ENCODE measurements around the gene TSPAN4. TPM values are rescaled to one million over a fixed set of nuclear protein-coding genes. Genes with fewer than 3 reads are reported as not detected.

TSPAN4 gene
- total and polyA plus RNA-seq, 10 of the 15 experiments (the other 5 are each of a cell fraction or from before 2014, with no cell fraction given): 0.37 to 14.0 (median 8.5) TPM; not detected in 1

- RAD21 ChIA-PET (ENCODE audit: unreplicated experiment): no interaction called here
- no peak overlapping the region for H2AFZ ChIP-seq (ENCODE audit: control insufficient read depth, low read depth, low read length)
- H3K4me2 ChIP-seq (ENCODE audit: control insufficient read depth, insufficient read depth): no peak overlapping the region
- no TSS peak for BruUV-seq (replicated peaks)
- DNase-seq (ENCODE audit: low read depth, low spot score) (no peak), ATAC-seq (no peak), FAIRE-seq (no peak)
- TF ChIP-seq CBFB (IDR thresholded peaks at IDR 0.05; ENCODE audit: low read depth): no peak
- no peaks in the 10 kb centered on the region for H3K36me3 ChIP-seq (ENCODE audit: control insufficient read depth in 2 of 2, insufficient read depth in 2 of 2, low read length in 1 of 2)
- WGBS (ENCODE audit: insufficient coverage, insufficient replicate concordance, low lambda C conversion rate, missing lambda C conversion rate): 32% methylated on average over 21 of the region's 21 CpGs
- in situ Hi-C loops (cut with MboI): no loop called here
- CTCF ChIA-PET: no interaction called here
- no peaks in the 10 kb centered on the region for H4K20me1 ChIP-seq (ENCODE audit: control insufficient read depth, insufficient read depth)
- H3K79me2 ChIP-seq (ENCODE audit: control insufficient read depth, insufficient read depth, low read length): no peaks in the 10 kb centered on the region
- no peaks in the 10 kb centered on the region for H3K4me1 ChIP-seq (ENCODE audit: control insufficient read depth, insufficient read depth, low read length)
- SMC1A ChIA-PET (ENCODE audit: uncharacterized antibody, unreplicated experiment): no interaction called here
- H3K9ac ChIP-seq (ENCODE audit: control insufficient read depth, insufficient read depth, low read length): no peak overlapping the region
- H3K9me3 ChIP-seq (replicated peaks; ENCODE audit: control insufficient read depth, insufficient read depth, low read length): no peaks in the 10 kb centered on the region
- no peak overlapping the region for H3K4me3 ChIP-seq
- no peaks in the 10 kb centered on the region for H3K27me3 ChIP-seq (replicated peaks in 1 of 2; ENCODE audit: control insufficient read depth in 2 of 2, insufficient read depth in 2 of 2, low read length in 1 of 2)
- no peak overlapping the region for H3K27ac ChIP-seq (ENCODE audit: control insufficient read depth, insufficient read depth)
- intact Hi-C loops (cut with micrococcal nuclease; ENCODE audit: unreplicated experiment): no loop called here
- POLR2A ChIA-PET: no interaction called here
Observed at GRCh38 chr11:860234-861104, 17.8 kb downstream of the TSPAN4 start.

- no TSS peak for BruUV-seq (replicated peaks)
- RAD21 ChIA-PET (ENCODE audit: unreplicated experiment): no interaction called here
Observed at GRCh38 chr11:861105-861479, 18.4 kb downstream of the TSPAN4 start.

More at GRCh38 chr11:861105-861479, 18.4 kb downstream of the TSPAN4 start:
- Histone ChIP-seq H3K36me3 (ENCODE audit: control insufficient read depth in 2 of 2, insufficient read depth in 2 of 2, low read length in 1 of 2) (no peaks in the 10 kb centered on the region), H3K4me1 (ENCODE audit: control insufficient read depth, insufficient read depth, low read length) (no peaks in the 10 kb centered on the region), H3K79me2 (ENCODE audit: control insufficient read depth, insufficient read depth, low read length) (no peaks in the 10 kb centered on the region), H3K27ac (ENCODE audit: control insufficient read depth, insufficient read depth) (no peak overlapping the region), H3K9me3 (replicated peaks; ENCODE audit: control insufficient read depth, insufficient read depth, low read length) (no peaks in the 10 kb centered on the region), H2AFZ (ENCODE audit: control insufficient read depth, low read depth, low read length) (no peak overlapping the region), H4K20me1 (ENCODE audit: control insufficient read depth, insufficient read depth) (no peaks in the 10 kb centered on the region), H3K4me2 (ENCODE audit: control insufficient read depth, insufficient read depth) (no peak overlapping the region), H3K27me3 (replicated peaks in 1 of 2; ENCODE audit: control insufficient read depth in 2 of 2, insufficient read depth in 2 of 2, low read length in 1 of 2) (no peaks in the 10 kb centered on the region), H3K4me3 (no peak overlapping the region), H3K9ac (ENCODE audit: control insufficient read depth, insufficient read depth, low read length) (no peak overlapping the region)
- SMC1A ChIA-PET (ENCODE audit: uncharacterized antibody, unreplicated experiment): no interaction called here
- WGBS (ENCODE audit: insufficient coverage, insufficient replicate concordance, low lambda C conversion rate, missing lambda C conversion rate): 39% methylated on average over 14 of the region's 14 CpGs
- ATAC-seq (no peak), DNase-seq (ENCODE audit: low read depth, low spot score) (no peak), FAIRE-seq (no peak)
- intact Hi-C loops (cut with micrococcal nuclease; ENCODE audit: unreplicated experiment) (no loop called here), in situ Hi-C loops (cut with MboI) (no loop called here)
- POLR2A ChIA-PET: no interaction called here
- CTCF ChIA-PET: no interaction called here
- no peak for TF ChIP-seq E4F1 (IDR thresholded peaks at IDR 0.05; ENCODE audit: borderline replicate concordance, partially characterized antibody)
- no peak for TF ChIP-seq ATF2 (IDR thresholded peaks at IDR 0.05; ENCODE audit: low read length)
- TF ChIP-seq BCLAF1 (IDR thresholded peaks at IDR 0.05): no peak
- TF ChIP-seq HDGF (IDR thresholded peaks at IDR 0.05): no peak
- TF ChIP-seq CBX3 (IDR thresholded peaks at IDR 0.05; ENCODE audit: borderline replicate concordance, low read depth): no peak
- no peak for TF ChIP-seq BACH1 (IDR thresholded peaks at IDR 0.05; ENCODE audit: borderline replicate concordance)
- TF ChIP-seq WRNIP1 (IDR thresholded peaks at IDR 0.05; ENCODE audit: borderline replicate concordance, low read depth, low read length): no peak
